ENCODE data around the gene PEF1. TPM values are rescaled to one million over a fixed set of nuclear protein-coding genes. Genes with fewer than 3 reads are reported as not detected.
A peak's percentile ranks its signal among the peaks of the same experiment; 100 is the strongest.

The PEF1 gene
- total and polyA plus RNA-seq, 2 experiments from 2014 or later, result 22.3 to 68.5 TPM

GRCh38 chr1:31642366-31642765 lies 2.3 kb downstream of the PEF1 start:
- no peaks in the 10 kb centered on the region for H3K36me3 Mint-ChIP-seq (ENCODE audit: low read depth)
- Histone ChIP-seq H3K9me2 (ENCODE audit: insufficient read depth) (no peaks in the 10 kb centered on the region), H3K27me3 (ENCODE audit: insufficient read depth) (no peaks in the 10 kb centered on the region), H3K4me3 (peak overlapping the region; percentile 32), H2AFZ (no peak overlapping the region), H4K20me1 (replicated peaks; ENCODE audit: insufficient read depth) (no peaks in the 10 kb centered on the region; the same call in 1 of the 2 replicates), H3K79me2 (replicated peaks; ENCODE audit: insufficient read depth) (peaks cover 66% of the 10 kb centered on the region), H3K27ac (ENCODE audit: low read depth) (no peak overlapping the region), H3F3A (replicated peaks; ENCODE audit: low read depth) (peaks cover 8% of the 10 kb centered on the region; the same call in 1 of the 2 replicates), H3K4me2 (peak overlapping the region; percentile 93), H3K36me3 (ENCODE audit: insufficient read depth) (no peaks in the 10 kb centered on the region), H3K4me1 (ENCODE audit: insufficient read depth) (peaks cover 36% of the 10 kb centered on the region)
- ATAC-seq (no peak), DNase-seq (ENCODE audit: low spot score) (peak; percentile 74)
- peaks cover 8% of the 10 kb centered on the region for H3K27me3 Mint-ChIP-seq (ENCODE audit: insufficient read depth, low read depth, poor library complexity)
- peaks cover 13% of the 10 kb centered on the region; the same call in 2 of the 3 replicates for H3K4me1 Mint-ChIP-seq
- TF ChIP-seq JUNB (IDR thresholded peaks at IDR 0.05; ENCODE audit: unreplicated experiment), result no peak
- no peak for TF ChIP-seq EZH2 (IDR thresholded peaks at IDR 0.05; ENCODE audit: low read depth, unreplicated experiment)
- H3K9me3 Mint-ChIP-seq, result no peaks in the 10 kb centered on the region; the same call in 2 of the 3 replicates
- no peak overlapping the region for H3K4me3 Mint-ChIP-seq
- no peak overlapping the region for H3K27ac Mint-ChIP-seq

GRCh38 chr1:31640964-31641363 lies 3.7 kb downstream of the PEF1 start:
- H3K79me2 ChIP-seq (replicated peaks; ENCODE audit: insufficient read depth), result peaks cover 78% of the 10 kb centered on the region
- H3K4me3 ChIP-seq, result no peak overlapping the region
- peaks cover 13% of the 10 kb centered on the region; the same call in 2 of the 3 replicates for H3K4me1 Mint-ChIP-seq
- H3K27me3 Mint-ChIP-seq (ENCODE audit: insufficient read depth, low read depth, poor library complexity), result peaks cover 8% of the 10 kb centered on the region
- peak overlapping the region; percentile 43; the same call in 1 of the 2 replicates for H3K4me2 ChIP-seq
- H3K4me1 ChIP-seq (ENCODE audit: insufficient read depth), result peaks cover 36% of the 10 kb centered on the region
- TF ChIP-seq ZNF331 (CRISPR knock-in tag; IDR thresholded peaks at IDR 0.05; ENCODE audit: low read depth), result no peak
- no peak for TF ChIP-seq CTCF (conservative IDR thresholded peaks at IDR 0.05; ENCODE audit: low read depth in 2 of 2)
- TF ChIP-seq STAT1 (IDR thresholded peaks at IDR 0.05; ENCODE audit: unreplicated experiment), result no peak
- no peak for TF ChIP-seq EZH2 (IDR thresholded peaks at IDR 0.05; ENCODE audit: low read depth, unreplicated experiment)
- TF ChIP-seq NANOG (IDR thresholded peaks at IDR 0.05; ENCODE audit: borderline replicate concordance), result no peak
- TF ChIP-seq CREB1 (CRISPR knock-in tag; IDR thresholded peaks at IDR 0.05; ENCODE audit: low read depth), result no peak
- no peak for TF ChIP-seq REST (IDR thresholded peaks at IDR 0.05; ENCODE audit: unreplicated experiment)
- no peak overlapping the region for H3K27ac Mint-ChIP-seq
- H2AFZ ChIP-seq, result no peak overlapping the region
- no peaks in the 10 kb centered on the region for H3K9me2 ChIP-seq (ENCODE audit: insufficient read depth)
- ATAC-seq, result no peak
- H3K27ac ChIP-seq (ENCODE audit: low read depth), result peak overlapping the region; percentile 84; the same call in 1 of the 2 replicates
- no peaks in the 10 kb centered on the region for H3K27me3 ChIP-seq (ENCODE audit: insufficient read depth)
- peaks cover 8% of the 10 kb centered on the region; the same call in 1 of the 2 replicates for H3F3A ChIP-seq (replicated peaks; ENCODE audit: low read depth)
- no peak overlapping the region for H3K4me3 Mint-ChIP-seq
- H3K36me3 Mint-ChIP-seq (ENCODE audit: low read depth), result no peaks in the 10 kb centered on the region
- H4K20me1 ChIP-seq (replicated peaks; ENCODE audit: insufficient read depth), result no peaks in the 10 kb centered on the region; the same call in none of the 2 replicates
- peak; percentile 37 for DNase-seq (ENCODE audit: low spot score)
- no peaks in the 10 kb centered on the region; the same call in 2 of the 3 replicates for H3K9me3 Mint-ChIP-seq
- no peaks in the 10 kb centered on the region for H3K36me3 ChIP-seq (ENCODE audit: insufficient read depth)

Data from GM23338 (cell line).